GM12878 (cell line): ENCODE measurements around the gene LCAT. TPM values are rescaled to one million over a fixed set of nuclear protein-coding genes. Genes with fewer than 3 reads are reported as not detected.

Experiments
- LARP7 ChIP-seq: fragments of 450-650 bp; IDR thresholded peaks from 2 replicates; pipeline ENCODE4 v1.6.1; 2017; ENCODE audit warnings: mild to moderate bottlenecking
- RB1 ChIP-seq: fragments of 450-650 bp; formaldehyde crosslinking; IDR thresholded peaks from 2 replicates; pipeline ENCODE4 v1.6.1; 2017; ENCODE audit warnings: mild to moderate bottlenecking, borderline replicate concordance
- REST ChIP-seq: IDR thresholded peaks from 2 replicates; pipeline ENCODE4 v1.6.1; 2012; ENCODE audit warnings: mild to moderate bottlenecking, low read depth, low read length
- SMAD1 ChIP-seq: fragments of 450-650 bp; IDR thresholded peaks from 2 replicates; pipeline ENCODE4 v1.6.1; 2018; ENCODE audit warnings: mild to moderate bottlenecking, low read depth; ENCODE audit not compliant: partially characterized antibody
- STAT3 ChIP-seq: IDR thresholded peaks from 2 replicates; pipeline ENCODE4 v1.6.1; 2011; ENCODE audit warnings: low read depth, low read length, improper control_type of control experiment
- WRNIP1 ChIP-seq: IDR thresholded peaks from 2 replicates; pipeline ENCODE4 v1.6.1; 2011; ENCODE audit warnings: low read depth, low read length, improper control_type of control experiment, borderline replicate concordance
- ZSCAN29 ChIP-seq: fragments of 450-650 bp; IDR thresholded peaks from 2 replicates; pipeline ENCODE4 v1.6.1; 2017; ENCODE audit warnings: mild to moderate bottlenecking, moderate library complexity
- polyA plus RNA-seq, 11 experiments: library from polyadenylated mRNA; depleted of rRNA in 4 of 11; unstranded in 6 of 11; stranded (reverse) in 5 of 11; fragments of >200 nt; fragmentation: Nextera tagmentation in 4 of 11; fragmentation: Illumina TruSeq in 1 of 11; extraction: Ambion mirVana in 4 of 11; extraction: Trizol in 1 of 11; gene quantifications; 1 replicate in 1 of 11; 2 replicates in 10 of 11; pipeline versions ENCODE4 v1.2.1 to v1.2.3, GENCODE V29; 2011 to 2016; ENCODE audit warnings: inconsistent platforms in 2 of 11, missing spikeins in 2 of 11, low read depth in 1 of 11
- total RNA-seq, 4 experiments: library from RNA; depleted of rRNA in 3 of 4; stranded (reverse); fragments of >200 nt in 3 of 4; fragmentation: Illumina TruSeq in 1 of 4; extraction: Trizol in 1 of 4; gene quantifications; 2 replicates each; pipeline versions ENCODE4 v1.2.1 to v1.2.3, GENCODE V29; 2013 to 2021
- TF ChIP-seq, protein P1 (sequence below): fragments of 450-650 bp; IDR thresholded peaks from 2 replicates; pipeline ENCODE4 v1.6.1; 2017; ENCODE audit warnings: antibody characterized with exemption, mild to moderate bottlenecking, moderate library complexity

The LCAT gene
- total and polyA plus RNA-seq, 10 of the 15 experiments (the other 5 are each of a cell fraction or from before 2014, with no cell fraction given) = 0.61 to 11.7 (median 3.3) TPM

DNA sequence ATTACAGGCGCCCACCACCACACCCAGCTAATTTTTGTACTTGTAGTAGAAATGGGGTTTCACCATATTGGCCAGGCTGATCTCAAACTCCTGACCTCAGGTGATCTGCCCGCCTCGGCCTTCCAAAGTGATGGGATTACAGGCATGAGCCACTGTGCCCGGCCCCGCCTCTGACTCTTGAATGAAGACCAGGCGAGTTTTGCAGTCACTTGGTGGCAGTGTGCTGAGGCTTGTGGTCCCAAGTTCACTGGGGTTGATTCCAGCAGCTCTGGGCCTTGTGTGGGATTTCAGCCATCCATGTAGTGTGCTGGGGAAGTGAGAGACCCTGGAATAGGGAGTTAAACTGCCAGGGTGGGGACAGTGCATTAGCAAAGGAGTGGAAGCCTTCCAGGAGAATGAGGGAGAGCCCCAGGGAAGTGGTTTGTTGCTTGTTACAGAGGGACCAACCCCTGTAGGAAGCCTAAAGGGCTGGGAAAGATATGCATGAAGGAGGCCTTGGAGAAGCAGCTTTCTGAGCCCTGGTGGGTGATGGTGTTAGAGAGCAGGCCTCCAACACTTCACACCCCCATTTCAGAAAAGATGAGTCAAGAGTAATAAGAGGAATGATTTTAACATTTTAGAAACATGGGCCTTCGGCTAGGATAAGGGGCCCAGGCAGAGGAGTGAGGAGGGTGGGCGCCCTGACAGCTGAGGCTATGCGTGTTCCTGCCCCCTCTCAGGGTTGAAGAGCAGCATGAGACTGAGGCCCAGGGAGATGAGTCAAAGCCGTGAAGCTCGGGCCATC, 36.3 kb downstream of the LCAT start (continued):
- TF ChIP-seq REST (no peak), RB1 (no peak), STAT3 (no peak), WRNIP1 (no peak), LARP7 (no peak), ZSCAN29 (no peak), SMAD1 (no peak)
- TF ChIP-seq, protein P1, sequence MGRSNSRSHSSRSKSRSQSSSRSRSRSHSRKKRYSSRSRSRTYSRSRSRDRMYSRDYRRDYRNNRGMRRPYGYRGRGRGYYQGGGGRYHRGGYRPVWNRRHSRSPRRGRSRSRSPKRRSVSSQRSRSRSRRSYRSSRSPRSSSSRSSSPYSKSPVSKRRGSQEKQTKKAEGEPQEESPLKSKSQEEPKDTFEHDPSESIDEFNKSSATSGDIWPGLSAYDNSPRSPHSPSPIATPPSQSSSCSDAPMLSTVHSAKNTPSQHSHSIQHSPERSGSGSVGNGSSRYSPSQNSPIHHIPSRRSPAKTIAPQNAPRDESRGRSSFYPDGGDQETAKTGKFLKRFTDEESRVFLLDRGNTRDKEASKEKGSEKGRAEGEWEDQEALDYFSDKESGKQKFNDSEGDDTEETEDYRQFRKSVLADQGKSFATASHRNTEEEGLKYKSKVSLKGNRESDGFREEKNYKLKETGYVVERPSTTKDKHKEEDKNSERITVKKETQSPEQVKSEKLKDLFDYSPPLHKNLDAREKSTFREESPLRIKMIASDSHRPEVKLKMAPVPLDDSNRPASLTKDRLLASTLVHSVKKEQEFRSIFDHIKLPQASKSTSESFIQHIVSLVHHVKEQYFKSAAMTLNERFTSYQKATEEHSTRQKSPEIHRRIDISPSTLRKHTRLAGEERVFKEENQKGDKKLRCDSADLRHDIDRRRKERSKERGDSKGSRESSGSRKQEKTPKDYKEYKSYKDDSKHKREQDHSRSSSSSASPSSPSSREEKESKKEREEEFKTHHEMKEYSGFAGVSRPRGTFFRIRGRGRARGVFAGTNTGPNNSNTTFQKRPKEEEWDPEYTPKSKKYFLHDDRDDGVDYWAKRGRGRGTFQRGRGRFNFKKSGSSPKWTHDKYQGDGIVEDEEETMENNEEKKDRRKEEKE = no peak
